Left ventricle myocardium inferior (tissue), 1 donor: ENCODE measurements around the gene PRDX6. TPM values are rescaled to one million over a fixed set of nuclear protein-coding genes. Genes with fewer than 3 reads are reported as not detected.

Source experiments
- DNase-seq: peaks from one replicate; pipeline ENCODE4 v3.0.0-alpha.2; 2020
- H3K27ac ChIP-seq: fragments of 200-600 bp; replicated peaks from 2 replicates; pipeline ENCODE4 v1.8.0; 2021
- H3K27me3 ChIP-seq: fragments of 200-600 bp; 2 replicates; pipeline ENCODE4 v1.8.0; 2021; ENCODE audit warnings: low read depth
- H3K36me3 ChIP-seq: fragments of 200-600 bp; 2 replicates; pipeline ENCODE4 v1.8.0; 2021
- H3K4me1 ChIP-seq: fragments of 200-600 bp; 2 replicates; pipeline ENCODE4 v1.8.0; 2021
- H3K4me3 ChIP-seq: fragments of 200-600 bp; 2 replicates; pipeline ENCODE4 v1.8.0; 2021; ENCODE audit warnings: mild to moderate bottlenecking, moderate library complexity
- H3K9me3 ChIP-seq: fragments of 200-600 bp; replicated peaks from 2 replicates; pipeline ENCODE4 v1.8.0; 2021
- CTCF ChIP-seq: fragments of 200-600 bp; IDR thresholded peaks from 2 replicates; pipeline ENCODE4 v1.8.0; 2021; ENCODE audit warnings: antibody characterized with exemption, mild to moderate bottlenecking, borderline replicate concordance
- intact Hi-C: fragments of 100-400 bp; cut with micrococcal nuclease; formaldehyde crosslinking; loops from one replicate; pipeline ENCODE4 v1.11.0; 2022
- long read RNA-seq: library from polyadenylated mRNA; unstranded; transcript quantifications from one replicate; pipeline ENCODE4 v2.0.0, GENCODE V29; 2021
- total RNA-seq: library from RNA; stranded (reverse); fragmentation: NEBNext Ultra II Directional; extraction: Animal tissue kit (Norgen Biotek cat#: 25700); gene quantifications from one replicate; pipeline ENCODE4 v1.2.1, GENCODE V29; 2021
- donor health status: DM: no; HTN: yes; CAD: no; lungs with severe emphysema.

The PRDX6 gene
- 363 TPM for total RNA-seq
- long read RNA-seq, transcript PRDX6-201 (5 exons, 1,751 nt), result major isoform, 409 of 445 reads
- long read RNA-seq, transcript PRDX6-203 (4 exons, 859 nt), result minor isoform, 7 of 445 reads
- long read RNA-seq, partial matches to known transcripts, result 5 of 445 reads
- long read RNA-seq, other reads (novel, unspliced or antisense), result 24 of 445 reads

DNA sequence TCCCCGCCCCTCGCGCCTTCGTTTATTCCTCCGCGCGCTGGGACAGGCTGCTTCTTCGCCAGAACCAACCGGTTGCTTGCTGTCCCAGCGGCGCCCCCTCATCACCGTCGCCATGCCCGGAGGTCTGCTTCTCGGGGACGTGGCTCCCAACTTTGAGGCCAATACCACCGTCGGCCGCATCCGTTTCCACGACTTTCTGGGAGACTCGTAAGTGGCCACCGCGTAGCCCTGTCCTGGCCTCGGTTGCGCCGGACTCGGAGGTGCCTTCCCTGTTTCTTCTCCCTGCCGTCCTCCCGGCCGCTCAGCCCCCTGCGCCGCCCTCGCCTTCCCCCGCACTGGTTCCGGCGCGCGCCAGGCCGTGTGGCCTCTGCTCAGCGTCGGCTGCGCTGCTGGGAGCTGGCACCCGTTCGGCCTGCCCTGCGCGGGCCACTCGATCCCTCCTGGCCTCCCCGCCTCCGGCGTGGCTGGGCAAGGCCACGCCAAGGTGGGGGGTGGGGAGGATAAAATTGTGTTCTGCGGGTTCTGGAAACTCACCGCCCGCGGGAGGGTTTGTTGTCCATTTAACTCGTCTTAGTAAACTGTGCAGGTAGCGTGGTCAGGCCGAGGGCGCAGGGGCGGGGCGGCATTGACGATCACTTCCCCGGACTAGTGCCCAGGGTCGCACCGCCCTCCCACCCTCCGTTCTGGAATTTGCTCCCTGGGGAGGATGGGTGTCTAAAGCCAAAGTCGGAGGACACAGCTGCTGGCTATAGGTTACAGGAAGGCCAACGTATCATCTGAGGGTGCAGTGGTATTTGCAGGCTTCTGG lies at the start of gene PRDX6:
TSS of gene PRDX6 (plus strand) at position 50 of the 808 bp plus-strand sequence. CDS start at position 113, 63 bp downstream.
- intact Hi-C loops, result loop anchor here (5.0 kb wide), 1 partner anchor 45 kb away; no protein-coding TSS in a partner anchor
- Histone ChIP-seq H3K4me3 (peak within 1 kb of the TSS; percentile 89), H3K36me3 (peaks cover 35% of the 10 kb centered on the region), H3K27ac (peak within 1 kb of the TSS; percentile 99), H3K27me3 (no peaks in the 10 kb centered on the region), H3K9me3 (no peaks in the 10 kb centered on the region), H3K4me1 (peaks cover 90% of the 10 kb centered on the region)
- TF ChIP-seq CTCF, result no peak
- DNase-seq, result peak; percentile 61

DNA sequence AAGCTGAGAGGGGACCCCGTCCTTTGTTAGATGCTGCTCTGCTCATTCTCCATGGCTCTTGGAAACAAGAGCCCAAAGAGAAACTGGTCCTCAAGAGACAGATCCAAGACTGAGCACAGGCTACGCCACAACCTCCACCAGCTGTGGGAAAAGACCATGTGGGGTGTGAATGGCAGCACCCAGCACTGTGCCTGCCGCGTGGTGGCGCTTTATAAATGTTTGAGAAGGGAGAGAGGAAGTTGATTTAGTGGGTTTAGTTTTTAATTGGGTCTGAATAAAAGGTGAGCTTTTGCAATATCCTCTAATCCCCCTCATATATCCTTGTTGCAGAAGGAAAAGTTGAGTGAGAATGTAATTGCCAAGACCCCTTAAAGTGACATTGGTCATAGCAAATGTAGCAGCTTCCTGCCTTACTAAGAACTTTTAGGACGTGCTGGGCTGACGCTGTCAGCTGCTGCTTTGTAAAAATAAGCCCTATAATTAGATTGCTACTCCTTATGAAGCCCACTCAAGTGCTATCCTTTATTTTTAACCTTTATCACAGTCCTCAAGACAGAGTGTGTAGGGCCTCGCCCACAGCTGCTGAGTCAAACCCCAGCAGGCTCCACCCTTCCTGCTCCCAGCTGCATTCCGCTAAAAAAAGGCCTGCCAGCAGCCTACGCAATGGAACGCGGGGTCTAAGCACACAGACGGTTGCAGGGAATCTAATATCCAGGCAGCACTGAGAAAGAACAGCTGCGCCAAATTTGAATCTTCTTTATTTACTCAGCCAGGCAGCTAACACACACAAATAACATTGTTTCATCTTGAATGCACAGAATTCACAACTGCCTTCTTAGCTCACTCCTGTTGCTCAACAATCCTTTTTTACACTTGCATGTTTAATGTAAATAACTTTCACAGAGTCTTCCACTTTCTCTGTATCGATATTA lies 47.4 kb upstream of the PRDX6 start:
- Histone ChIP-seq H3K9me3 (no peaks in the 10 kb centered on the region), H3K4me3 (peak overlapping the region; percentile 39), H3K27me3 (no peaks in the 10 kb centered on the region), H3K4me1 (peaks cover 31% of the 10 kb centered on the region), H3K36me3 (no peaks in the 10 kb centered on the region), H3K27ac (peak overlapping the region; percentile 87)
- peak; percentile 69 for TF ChIP-seq CTCF
- DNase-seq, result peak; percentile 88
- intact Hi-C loops, result loop anchor here (5.0 to 10.0 kb wide), 2 partner anchors 48 to 285 kb away; partner anchors contain the start of genes KLHL20 and PRDX6

GRCh38 chr1:173430677-173431303 lies 46.3 kb upstream of the PRDX6 start:
- H3K36me3 ChIP-seq, result no peaks in the 10 kb centered on the region
- H3K27ac ChIP-seq, result peak overlapping the region; percentile 87
- H3K9me3 ChIP-seq, result no peaks in the 10 kb centered on the region
- H3K27me3 ChIP-seq, result no peaks in the 10 kb centered on the region
- no peak for DNase-seq
- TF ChIP-seq CTCF, result no peak
- intact Hi-C loops, result loop anchor here (5.0 kb wide), 1 partner anchor 47 kb away; the partner anchor contains the start of gene PRDX6
- no peak overlapping the region for H3K4me3 ChIP-seq
- peaks cover 31% of the 10 kb centered on the region for H3K4me1 ChIP-seq

GRCh38 chr1:173431304-173432045 lies 45.7 kb upstream of the PRDX6 start:
- H3K4me3 ChIP-seq, result no peak overlapping the region
- H3K4me1 ChIP-seq, result peaks cover 31% of the 10 kb centered on the region
- peak; percentile 85 for DNase-seq
- H3K27ac ChIP-seq, result peak overlapping the region; percentile 87
- intact Hi-C loops, result loop anchor here (5.0 kb wide), 1 partner anchor 46 kb away; the partner anchor contains the start of gene PRDX6
- no peaks in the 10 kb centered on the region for H3K9me3 ChIP-seq
- peak; percentile 94 for TF ChIP-seq CTCF
- H3K36me3 ChIP-seq, result no peaks in the 10 kb centered on the region
- no peaks in the 10 kb centered on the region for H3K27me3 ChIP-seq
